AG09319 (cell line): ENCODE data around the gene CEP126.

ENCODE experiments used
- DNase-seq: peaks from one replicate; pipeline ENCODE4 v3.0.0-alpha.2; 2010; ENCODE audit warnings: low read depth; ENCODE audit errors: extremely low read depth
- CTCF ChIP-seq: IDR thresholded peaks from 2 replicates; pipeline ENCODE4 v1.5.1; 2011; ENCODE audit warnings: low read depth, mild to moderate bottlenecking, inconsistent platforms, low read length, moderate library complexity

The CEP126 gene

GRCh38 chr11:102047305-102047924 is 132.6 kb downstream of the CEP126 start, which contains the start of gene CFAP300:
Gene CFAP300 (plus strand): TSS chr11:102047437. CDS start chr11:102047471, 34 bp downstream.
- DNase-seq, result peak; percentile 64
- no peak for TF ChIP-seq CTCF
